NCI-H1092 treated with DMSO at 0.1 percent for 48 hours (cell line): ENCODE results near the gene SPECC1L.
A peak's percentile ranks its signal among the peaks of the same experiment; 100 is the strongest.

Experiments
- DNase-seq: peaks from one replicate; lab custom pipeline; 2025; lab: John Stamatoyannopoulos, UW

Gene SPECC1L

GRCh38 chr22:24428751-24429410 is 158.2 kb downstream of the SPECC1L start:
- no peak for DNase-seq

GRCh38 chr22:24429411-24430365 is 159.1 kb downstream of the SPECC1L start:
- DNase-seq, result no peak

DNA sequence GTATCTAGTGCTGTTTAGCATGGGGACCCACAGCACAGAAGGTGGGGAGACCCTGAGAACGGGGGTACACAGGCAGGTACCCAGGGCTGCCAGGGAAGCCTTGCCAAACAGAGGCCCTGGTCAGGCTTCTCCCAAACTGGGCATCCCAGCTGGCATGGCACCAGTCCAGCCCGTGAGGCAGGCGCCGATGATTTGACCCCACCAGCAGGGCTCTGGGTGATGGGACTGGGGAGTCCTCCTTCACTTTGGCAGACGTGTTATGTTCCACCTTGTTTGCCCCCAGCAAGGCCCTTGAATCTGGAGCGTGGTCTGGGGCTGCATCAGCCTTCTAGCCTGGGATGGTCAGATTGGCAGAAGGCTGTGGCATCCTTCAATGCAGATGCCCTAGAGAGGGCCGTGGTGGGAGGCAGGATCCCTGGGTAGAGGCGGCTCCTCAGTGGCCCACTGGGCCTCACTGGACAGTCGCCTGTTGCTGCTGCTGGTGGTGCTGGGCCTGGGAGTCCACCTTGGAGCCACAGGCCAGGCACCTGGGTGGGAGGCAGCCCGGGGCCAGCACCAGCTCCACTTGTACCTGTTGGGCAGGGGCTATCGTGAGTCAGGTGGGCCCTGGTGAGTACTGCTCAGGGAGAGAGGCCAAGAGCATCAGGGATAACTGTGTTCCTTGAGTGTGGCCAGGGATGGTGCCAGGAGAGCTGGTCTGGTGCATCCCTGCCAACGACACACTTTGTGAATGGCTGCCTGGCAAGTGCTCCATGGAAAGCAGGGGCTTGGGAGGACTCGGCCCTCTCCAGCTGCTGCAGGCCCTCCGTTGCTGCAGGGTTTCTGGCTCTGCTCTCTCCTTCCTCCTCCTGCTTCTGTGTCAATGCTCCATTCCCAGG is 160.0 kb downstream of the SPECC1L start:
- DNase-seq, result peak; percentile 41

DNA sequence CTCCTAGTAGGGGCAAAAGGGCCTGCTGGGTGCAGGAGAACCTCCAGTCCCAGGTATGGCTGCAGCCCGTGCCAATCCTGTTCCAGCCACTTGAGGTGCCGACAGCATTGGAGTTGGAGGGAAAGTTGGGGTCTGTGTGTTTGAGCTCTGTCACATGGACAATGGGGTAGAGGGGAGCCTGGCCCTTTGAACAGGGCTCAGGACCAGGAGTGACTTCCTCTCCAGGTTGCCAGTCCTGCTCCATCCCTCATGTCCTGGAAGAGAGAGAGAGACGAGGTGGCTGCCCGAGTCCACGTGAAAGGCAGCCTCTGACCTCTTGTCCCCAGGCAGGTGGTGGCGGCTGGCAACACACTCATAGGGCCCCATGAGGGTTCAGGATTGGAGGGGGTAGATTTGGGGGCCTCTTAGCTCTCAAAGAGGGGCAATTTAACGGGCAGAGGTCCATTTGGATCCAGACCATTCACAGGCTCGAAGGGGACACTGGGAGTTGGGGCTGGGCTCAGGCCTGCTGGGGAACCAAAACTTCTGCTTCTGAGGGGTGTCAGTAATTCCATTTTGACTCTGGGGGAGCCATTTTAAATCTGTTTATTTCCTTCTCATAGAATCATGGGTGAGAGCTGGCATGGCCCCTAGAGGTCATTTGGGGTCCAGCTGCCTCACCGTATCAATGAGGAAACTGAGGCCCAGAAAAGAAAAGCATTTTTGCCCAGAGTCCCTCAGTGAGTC is 160.8 kb downstream of the SPECC1L start:
- no peak for DNase-seq

- peak; percentile 67 for DNase-seq
These were observed 161.6 kb downstream of the SPECC1L start for GRCh38 chr22:24432059-24432853.

- DNase-seq, result no peak
These were observed 162.6 kb downstream of the SPECC1L start for GRCh38 chr22:24433001-24433827.

DNA sequence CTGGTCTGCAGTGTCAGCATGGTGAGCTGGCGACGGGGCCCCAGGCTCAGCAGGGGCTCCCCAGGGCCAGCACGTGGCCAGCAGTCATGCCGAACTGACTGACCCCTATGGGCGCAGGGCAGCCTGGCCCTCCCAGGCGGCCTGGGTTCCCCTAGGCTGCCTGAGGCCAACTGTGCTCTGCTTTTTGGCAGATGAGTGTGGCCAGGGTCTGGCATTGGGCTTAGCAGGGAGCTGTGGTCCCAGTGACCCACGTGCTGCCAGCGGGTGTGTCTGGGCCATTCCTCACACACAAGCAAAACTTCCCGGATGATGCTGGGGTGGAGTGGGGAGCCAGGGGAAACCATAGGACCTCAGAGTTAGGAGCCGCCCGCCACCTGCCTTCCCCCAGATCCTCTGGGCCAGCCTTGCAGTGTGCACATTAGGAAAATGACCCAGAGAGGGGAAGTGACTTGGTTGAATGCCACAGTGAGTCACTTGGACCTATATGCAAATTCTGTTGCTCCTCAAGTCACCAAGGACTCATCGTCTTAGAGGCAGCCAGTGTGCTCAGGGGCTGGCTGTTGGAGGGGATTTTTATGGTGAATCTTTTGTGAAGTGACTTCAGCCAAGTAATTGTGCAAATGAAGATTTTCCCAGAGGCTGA is 163.3 kb downstream of the SPECC1L start:
- DNase-seq, result no peak

DNA sequence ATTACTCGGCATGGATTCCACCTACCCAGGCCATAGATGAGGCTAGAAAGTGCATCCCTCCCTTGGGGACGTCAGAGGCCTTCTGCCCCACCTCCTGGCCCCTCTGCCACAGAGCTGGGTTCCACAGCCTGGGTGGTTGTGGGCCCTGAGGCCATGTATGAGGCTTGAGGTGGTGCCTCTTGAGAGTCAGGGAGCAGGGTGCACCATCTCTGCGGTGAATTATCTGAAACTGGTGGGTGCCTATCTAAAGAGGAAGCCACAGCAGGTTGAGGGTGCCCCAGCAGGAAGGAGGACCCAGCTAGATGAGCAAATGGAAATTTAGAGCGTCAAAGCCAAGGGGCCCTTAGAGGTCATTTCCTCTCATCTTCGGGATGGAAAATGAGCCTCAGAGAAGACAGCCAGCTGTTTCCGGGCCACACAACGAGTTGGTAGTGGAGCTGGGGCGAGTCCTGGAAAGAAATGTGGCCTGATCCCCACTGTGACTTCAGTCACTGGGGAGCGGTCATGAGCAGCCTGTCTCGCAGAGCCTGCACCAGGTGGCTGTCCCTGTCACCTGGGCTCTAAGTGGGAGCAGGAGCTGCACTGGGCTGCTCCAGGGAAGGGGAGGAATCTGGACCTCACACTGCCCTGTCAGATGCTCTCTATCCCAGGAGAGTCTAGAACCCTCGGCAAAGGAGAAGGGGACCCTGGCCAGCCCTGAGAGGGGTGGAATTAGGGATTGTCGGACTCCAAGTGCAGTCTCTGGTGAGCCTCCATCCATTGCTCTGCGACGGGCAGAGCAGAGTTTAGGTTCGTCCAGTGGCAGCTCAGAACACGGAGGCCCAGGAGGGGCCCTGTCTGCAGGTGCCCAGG is 164.1 kb downstream of the SPECC1L start:
- no peak for DNase-seq

- no peak for DNase-seq
These were observed 164.7 kb downstream of the SPECC1L start for GRCh38 chr22:24435323-24435645.

DNA sequence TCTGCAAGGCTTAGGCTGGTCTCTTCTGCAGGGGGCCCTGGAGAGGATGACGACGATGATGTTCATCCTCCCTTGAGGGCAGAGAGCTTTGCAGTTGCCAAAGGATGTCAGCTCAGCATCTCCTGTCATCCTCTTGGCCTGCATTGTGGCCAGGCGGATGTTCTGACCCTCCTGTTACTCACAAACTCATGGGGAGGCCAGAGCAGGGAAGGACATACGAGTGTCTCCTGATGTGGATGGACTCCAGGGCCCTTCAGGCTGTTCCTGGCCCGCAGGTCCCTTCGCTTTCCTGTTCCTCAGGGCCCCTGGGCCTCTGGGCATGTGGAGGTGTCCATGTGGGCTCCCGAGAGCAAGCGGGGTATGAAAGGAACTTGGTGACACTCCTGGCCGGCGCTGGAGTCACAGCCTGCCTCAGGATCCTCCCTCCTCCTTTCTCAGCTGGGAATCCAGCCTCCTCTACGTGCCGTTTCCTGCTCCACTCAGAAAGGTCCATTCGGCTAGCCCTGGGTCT is 165.3 kb downstream of the SPECC1L start:
- DNase-seq, result no peak

DNA sequence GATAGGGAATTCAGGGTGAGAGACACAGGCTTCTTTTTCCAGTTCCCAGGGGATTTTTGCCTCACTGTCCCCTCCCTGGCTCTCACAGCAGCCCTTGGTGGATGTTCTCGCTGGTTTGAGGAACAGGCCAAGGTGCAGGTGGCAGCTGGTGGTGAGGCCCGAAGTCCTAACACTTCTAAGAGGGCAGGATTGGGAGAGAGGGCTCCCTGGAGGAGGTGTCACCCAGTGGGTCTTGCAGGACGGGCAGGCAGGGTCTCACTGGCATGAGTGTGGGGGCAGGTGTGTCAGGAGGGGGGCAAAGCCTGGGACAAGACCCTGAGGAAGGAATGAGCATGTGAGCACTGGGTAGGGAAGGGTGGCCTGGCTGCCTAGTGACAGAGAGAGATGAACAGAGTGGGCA is 165.9 kb downstream of the SPECC1L start:
- DNase-seq, result no peak

- no peak for DNase-seq
These were observed 166.5 kb downstream of the SPECC1L start for GRCh38 chr22:24437091-24437490.

GRCh38 chr22:24437741-24438328 is 167.2 kb downstream of the SPECC1L start:
- no peak for DNase-seq

DNA sequence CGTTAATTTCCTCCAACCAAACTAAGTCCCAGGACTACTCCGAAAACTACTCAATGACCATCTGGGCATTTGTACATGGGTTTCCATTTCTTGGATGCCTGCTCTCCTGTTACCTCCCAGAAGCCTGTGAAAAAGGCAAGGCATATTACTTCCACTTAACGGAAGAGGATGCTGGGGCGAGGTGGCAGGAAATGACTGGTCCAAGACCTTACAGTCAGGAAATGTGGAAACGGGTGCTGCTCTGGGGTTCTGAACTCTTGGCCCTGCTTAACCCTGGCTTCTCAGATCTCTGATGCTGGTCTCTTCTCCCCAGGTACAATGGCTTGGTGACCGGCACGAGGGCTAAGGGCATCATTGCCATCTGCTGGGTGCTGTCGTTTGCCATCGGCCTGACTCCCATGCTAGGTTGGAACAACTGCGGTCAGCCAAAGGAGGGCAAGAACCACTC is 169.7 kb downstream of the SPECC1L start:
- no peak for DNase-seq

DNA sequence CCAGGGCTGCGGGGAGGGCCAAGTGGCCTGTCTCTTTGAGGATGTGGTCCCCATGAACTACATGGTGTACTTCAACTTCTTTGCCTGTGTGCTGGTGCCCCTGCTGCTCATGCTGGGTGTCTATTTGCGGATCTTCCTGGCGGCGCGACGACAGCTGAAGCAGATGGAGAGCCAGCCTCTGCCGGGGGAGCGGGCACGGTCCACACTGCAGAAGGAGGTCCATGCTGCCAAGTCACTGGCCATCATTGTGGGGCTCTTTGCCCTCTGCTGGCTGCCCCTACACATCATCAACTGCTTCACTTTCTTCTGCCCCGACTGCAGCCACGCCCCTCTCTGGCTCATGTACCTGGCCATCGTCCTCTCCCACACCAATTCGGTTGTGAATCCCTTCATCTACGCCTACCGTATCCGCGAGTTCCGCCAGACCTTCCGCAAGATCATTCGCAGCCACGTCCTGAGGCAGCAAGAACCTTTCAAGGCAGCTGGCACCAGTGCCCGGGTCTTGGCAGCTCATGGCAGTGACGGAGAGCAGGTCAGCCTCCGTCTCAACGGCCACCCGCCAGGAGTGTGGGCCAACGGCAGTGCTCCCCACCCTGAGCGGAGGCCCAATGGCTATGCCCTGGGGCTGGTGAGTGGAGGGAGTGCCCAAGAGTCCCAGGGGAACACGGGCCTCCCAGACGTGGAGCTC is 170.2 kb downstream of the SPECC1L start:
- no peak for DNase-seq

GRCh38 chr22:24441406-24442351 is 171.0 kb downstream of the SPECC1L start:
- no peak for DNase-seq
